Astrocyte of the cerebellum (primary cell): ENCODE results near the gene THRSP.
"Not testable (repeated sequence)": the region's sequence is repeated elsewhere in the genome, so short reads cannot be mapped to it uniquely, and the experiment has no call there.

Experiments used
- DNase-seq: peaks from one replicate; pipeline ENCODE4 v3.0.0-alpha.2; 2011; ENCODE audit warnings: low read depth
- H3K4me3 ChIP-seq: 2 replicates; pipeline ENCODE4 v1.5.1; 2011; ENCODE audit warnings: mild to moderate bottlenecking, low read depth, low read length, moderate library complexity
- CTCF ChIP-seq: IDR thresholded peaks from 2 replicates; pipeline ENCODE4 v1.5.1; 2012; ENCODE audit warnings: low read length, low read depth, moderate library complexity, mild to moderate bottlenecking; ENCODE audit errors: missing control alignments
- in situ Hi-C: cut with HindIII; loops from 2 replicates; pipeline ENCODE4 v1.10.0; 2017; ENCODE audit warnings: low sequenced_read_pairs

The THRSP gene

GRCh38 chr11:78039391-78039918, 24.2 kb upstream of the THRSP start:
- no peak overlapping the region for H3K4me3 ChIP-seq
- no peak for DNase-seq
- in situ Hi-C loops = no loop called here
- no peak for TF ChIP-seq CTCF

GRCh38 chr11:78039919-78040671, 23.6 kb upstream of the THRSP start:
- DNase-seq = no peak
- in situ Hi-C loops = no loop called here
- H3K4me3 ChIP-seq = no peak overlapping the region
- TF ChIP-seq CTCF = no peak

GRCh38 chr11:78040691-78041379, 22.8 kb upstream of the THRSP start:
- in situ Hi-C loops = no loop called here
- DNase-seq = no peak
- H3K4me3 ChIP-seq = no peak overlapping the region
- TF ChIP-seq CTCF = no peak

- DNase-seq, in situ Hi-C loops: not testable (repeated sequence)
Measured at GRCh38 chr11:78041380-78041719, 22.3 kb upstream of the THRSP start.

GRCh38 chr11:78041843-78042440, 21.7 kb upstream of the THRSP start:
- no peak for DNase-seq
- no peak overlapping the region for H3K4me3 ChIP-seq
- in situ Hi-C loops = no loop called here
- no peak for TF ChIP-seq CTCF

More at GRCh38 chr11:78041380-78041719, 22.3 kb upstream of the THRSP start:
- not testable (repeated sequence) for H3K4me3 ChIP-seq

GRCh38 chr11:78044706-78045105, 19.0 kb upstream of the THRSP start:
- DNase-seq = no peak
- H3K4me3 ChIP-seq = no peak overlapping the region
- in situ Hi-C loops = no loop called here
- no peak for TF ChIP-seq CTCF
